K562 (cell line): ENCODE data around the gene SPTBN4. TPM values are rescaled to one million over a fixed set of nuclear protein-coding genes. Genes with fewer than 3 reads are reported as not detected.

Experiments used
- ATAC-seq: fragments of 200-7000 bp; cut with Tn5 transposase; 3 replicates; pipeline ENCODE4 v1.9.1; 2020; ENCODE audit warnings: moderate library complexity
- BruUV-seq: library from RNA; stranded (reverse); fragments of 400-500 nt; replicated peaks from 2 replicates; lab custom pipeline; 2021; lab: Mats Ljungman, UMichigan
- CTCF ChIA-PET: fragments of 300-600 bp; formaldehyde crosslinking; extraction: SDS; loops from one replicate; lab custom pipeline; 2021; ENCODE audit warnings: low intra/inter-chr PET ratio; lab: Yijun Ruan, JAX
- POLR2A ChIA-PET: fragments of 300-600, 350-650 bp; sonication (Branson Sonifier 250); formaldehyde crosslinking; extraction: SDS; loops from one replicate; lab custom pipeline; 2021; ENCODE audit warnings: antibody characterized with exemption, inconsistent platforms; lab: Yijun Ruan, JAX
- DNase-seq, 4 experiments: peaks; one replicate each; pipeline versions ENCODE4 v3.0.0 to v3.0.0-alpha.2; 2011 to 2018; ENCODE audit warnings: low spot score in 3 of 4, mixed read lengths in 3 of 4; ENCODE audit errors: extremely low read depth in 1 of 4
- FAIRE-seq: peaks from 2 replicates; lab custom pipeline; 2011; peaks lifted over from hg19 to GRCh38; lab: Jason Lieb, UNC
- H2AFZ ChIP-seq: 2 replicates; pipeline ENCODE4 v1.6.0; 2011; ENCODE audit warnings: low read depth, low read length, control low read depth, inconsistent platforms
- H3K27ac ChIP-seq: fragments of 200-600 bp; 3 replicates; pipeline ENCODE4 v1.8.0; 2011; ENCODE audit warnings: low read depth, mild to moderate bottlenecking, control low read depth, inconsistent platforms, low read length, moderate library complexity, mixed read lengths; ENCODE audit errors: extremely low read depth
- H3K27me3 ChIP-seq, 2 experiments: fragments of 300-600 bp in 1 of 2; 2 replicates in 1 of 2; 3 replicates in 1 of 2; pipeline versions ENCODE4 v1.6.0 to v1.8.0; 2011; ENCODE audit warnings: inconsistent platforms in 2 of 2, low read length in 2 of 2, mild to moderate bottlenecking in 1 of 2, mixed read lengths in 1 of 2, moderate library complexity in 1 of 2; ENCODE audit not compliant: control insufficient read depth in 2 of 2, insufficient read depth in 2 of 2
- H3K36me3 ChIP-seq: fragments of 300-600 bp; 3 replicates; pipeline ENCODE4 v1.8.0; 2011; ENCODE audit warnings: mild to moderate bottlenecking, low read length, inconsistent platforms; ENCODE audit not compliant: control insufficient read depth, insufficient read depth
- H3K4me1 ChIP-seq, 2 experiments: fragments of 200-600 bp in 1 of 2; replicated peaks in 1 of 2; 2 replicates in 1 of 2; 3 replicates in 1 of 2; pipeline versions ENCODE4 v1.5.1 to v1.8.0; 2011; ENCODE audit warnings: inconsistent platforms in 2 of 2, low read length in 2 of 2, mild to moderate bottlenecking in 1 of 2, mixed read lengths in 1 of 2, moderate library complexity in 1 of 2; ENCODE audit not compliant: control insufficient read depth in 2 of 2, insufficient read depth in 2 of 2
- H3K4me2 ChIP-seq: 2 replicates; pipeline ENCODE4 v1.6.1; 2011; ENCODE audit warnings: low read length, control low read depth, inconsistent platforms, mixed read lengths; ENCODE audit not compliant: insufficient read depth
- H3K4me3 ChIP-seq: fragments of 200-600 bp; sonication (generic), shearing (Covaris generic); 2 replicates; pipeline ENCODE4 v1.5.1; 2016; ENCODE audit warnings: control low read depth, inconsistent platforms
- H3K79me2 ChIP-seq: fragments of 200-600 bp; 3 replicates; pipeline ENCODE4 v1.8.0; 2011; ENCODE audit warnings: low read length, inconsistent platforms; ENCODE audit not compliant: control insufficient read depth, insufficient read depth
- H3K9ac ChIP-seq, 2 experiments: 2 replicates each; pipeline versions ENCODE4 v1.6.0 to v1.6.1; 2011; ENCODE audit warnings: low read depth in 2 of 2, low read length in 2 of 2, control low read depth in 1 of 2, inconsistent platforms in 1 of 2, mild to moderate bottlenecking in 1 of 2, mixed read lengths in 1 of 2; ENCODE audit not compliant: insufficient read depth in 1 of 2
- H3K9me1 ChIP-seq: one replicate; pipeline ENCODE4 v1.6.0; 2011; ENCODE audit warnings: inconsistent platforms, mild to moderate bottlenecking, low read length, moderate library complexity; ENCODE audit not compliant: control insufficient read depth, insufficient read depth
- H3K9me3 ChIP-seq: replicated peaks from 2 replicates; pipeline ENCODE4 v1.5.1; 2011; ENCODE audit warnings: low read depth, low read length, inconsistent platforms; ENCODE audit not compliant: control insufficient read depth, insufficient read depth
- H4K20me1 ChIP-seq: replicated peaks from 2 replicates; pipeline ENCODE4 v1.6.1; 2011; ENCODE audit warnings: low read length, inconsistent platforms, mixed read lengths; ENCODE audit not compliant: control insufficient read depth, insufficient read depth
- ATF1 ChIP-seq, 2 experiments: fragments of 450-650 bp in 1 of 2; IDR thresholded peaks; 2 replicates each; pipeline ENCODE4 v1.6.1; 2016; ENCODE audit warnings: missing compliant biosample characterization in 1 of 2, missing genetic modification characterization in 1 of 2
- C11orf30 ChIP-seq: fragments of 450-650 bp; IDR thresholded peaks from 2 replicates; pipeline ENCODE4 v1.6.1; 2016; ENCODE audit warnings: low read depth, mild to moderate bottlenecking
- CXXC5 ChIP-seq: fragments of 250-450 bp; sonication (Bioruptor Pico); IDR thresholded peaks from 2 replicates; pipeline ENCODE4 v1.8.0; 2022; ENCODE audit warnings: inconsistent platforms, mild to moderate bottlenecking, moderate library complexity
- DMBX1 ChIP-seq: fragments of 250-450 bp; sonication (Bioruptor Pico); IDR thresholded peaks from 2 replicates; pipeline ENCODE4 v1.8.0; 2022; ENCODE audit warnings: inconsistent platforms, mild to moderate bottlenecking, moderate library complexity, borderline replicate concordance
- DPF2 ChIP-seq: fragments of 450-650 bp; IDR thresholded peaks from 2 replicates; pipeline ENCODE4 v1.6.1; 2016
- ESRRA ChIP-seq: fragments of 450-650 bp; IDR thresholded peaks from 2 replicates; pipeline ENCODE4 v1.6.1; 2014; ENCODE audit warnings: low read depth, mild to moderate bottlenecking, moderate library complexity, borderline replicate concordance
- KAT8 ChIP-seq: fragments of 450-650 bp; IDR thresholded peaks from 2 replicates; pipeline ENCODE4 v1.6.1; 2016; ENCODE audit warnings: low read depth, mild to moderate bottlenecking
- LCOR ChIP-seq: sonication (generic); formaldehyde crosslinking; IDR thresholded peaks from 2 replicates; pipeline ENCODE4 v1.8.0; 2022; ENCODE audit warnings: mild to moderate bottlenecking, missing genetic modification reagents
- MED1 ChIP-seq: sonication (generic); formaldehyde crosslinking; IDR thresholded peaks from 2 replicates; pipeline ENCODE4 v1.8.1; 2023; ENCODE audit warnings: missing genetic modification reagents, borderline replicate concordance
- MYBL2 ChIP-seq, 2 experiments: fragments of 450-650 bp in 1 of 2; sonication (generic) in 1 of 2; formaldehyde crosslinking in 1 of 2; IDR thresholded peaks; 2 replicates each; pipeline versions ENCODE4 v1.6.1 to v1.8.1; 2017 to 2022; ENCODE audit warnings: borderline replicate concordance in 1 of 2, inconsistent platforms in 1 of 2, low read depth in 1 of 2, mild to moderate bottlenecking in 1 of 2, missing genetic modification reagents in 1 of 2, moderate library complexity in 1 of 2
- NCOA4 ChIP-seq: fragments of 450-650 bp; IDR thresholded peaks from 2 replicates; pipeline ENCODE4 v1.6.1; 2018; ENCODE audit warnings: mild to moderate bottlenecking; ENCODE audit not compliant: partially characterized antibody
- THRAP3 ChIP-seq: fragments of 450-650 bp; IDR thresholded peaks from 2 replicates; pipeline ENCODE4 v1.6.1; 2016; ENCODE audit warnings: mild to moderate bottlenecking, inconsistent platforms, borderline replicate concordance
- TRIM28 ChIP-seq: fragments of 450-650 bp; IDR thresholded peaks from 2 replicates; pipeline ENCODE4 v1.6.1; 2017
- WHSC1 ChIP-seq: IDR thresholded peaks from one replicate; pipeline ENCODE4 v1.6.1; 2012; ENCODE audit warnings: low read length, control low read depth, inconsistent platforms
- ZNF146 ChIP-seq: IDR thresholded peaks from one replicate; pipeline ENCODE4 v1.6.1; 2018; ENCODE audit warnings: missing compliant biosample characterization; ENCODE audit not compliant: unreplicated experiment
- ZNF197 ChIP-seq: fragments of 200-800 bp; sonication (Bioruptor generic); IDR thresholded peaks from 2 replicates; pipeline ENCODE4 v1.6.1; 2016; ENCODE audit warnings: low read depth, missing genetic modification characterization, missing compliant biosample characterization
- ZNF717 ChIP-seq: fragments of 250-450 bp; sonication (Bioruptor Pico); IDR thresholded peaks from 2 replicates; pipeline ENCODE4 v1.5.0; 2021
- ZSCAN32 ChIP-seq: fragments of 450-650 bp; formaldehyde crosslinking; IDR thresholded peaks from 2 replicates; pipeline ENCODE4 v1.4.0; 2020; ENCODE audit warnings: mild to moderate bottlenecking, moderate library complexity
- WGBS: fragments of 100-300 bp; shearing (Covaris generic); methylation state at CpG from one replicate; pipeline ENCODE4 v1.1.6; 2016; ENCODE audit warnings: low coverage, mixed read lengths; ENCODE audit not compliant: insufficient coverage; ENCODE audit errors: missing lambda C conversion rate; 5-methylcytosine and 5-hydroxymethylcytosine counted together
- in situ Hi-C: fragments of 300-500 bp; cut with MboI; formaldehyde crosslinking; loops from 4 replicates; pipeline ENCODE4 v1.15.0; 2018; ENCODE audit warnings: inconsistent platforms, mixed read lengths
- intact Hi-C: fragments of 100-400 bp; cut with micrococcal nuclease; formaldehyde crosslinking; loops from 2 replicates; pipeline ENCODE4 v1.14.2; 2022
- polyA plus RNA-seq, 8 experiments: library from polyadenylated mRNA; depleted of rRNA in 4 of 8; stranded (reverse) in 5 of 8; unstranded in 3 of 8; fragments of >200 nt; fragmentation: Nextera tagmentation in 2 of 8; fragmentation: Illumina TruSeq in 1 of 8; extraction: Ambion mirVana in 2 of 8; extraction: Trizol in 1 of 8; gene quantifications; 2 replicates each; pipeline versions ENCODE4 v1.2.1 to v1.2.3, GENCODE V29; 2011 to 2014; ENCODE audit warnings: inconsistent platforms in 1 of 8, missing spikeins in 1 of 8
- total RNA-seq, 7 experiments: library from RNA; depleted of rRNA in 6 of 7; stranded (reverse); fragments of >200 nt in 6 of 7; fragmentation: Illumina TruSeq in 2 of 7; extraction: Trizol in 2 of 7; gene quantifications; 2 replicates each; pipeline versions ENCODE4 v1.2.1 to v1.2.3, GENCODE V29; 2011 to 2021; ENCODE audit warnings: low replicate concordance in 1 of 7
- TF ChIP-seq, protein P1 (sequence below): fragments of 150-350 bp; conservative IDR thresholded peaks from 2 replicates; pipeline ENCODE4 v1.6.1; 2014; ENCODE audit warnings: low read length
- TF ChIP-seq, protein P2 (sequence below): fragments of 250-450 bp; sonication (Bioruptor Pico); IDR thresholded peaks from 2 replicates; pipeline ENCODE4 v1.4.0; 2020; ENCODE audit warnings: borderline replicate concordance

Gene SPTBN4
- total and polyA plus RNA-seq, 9 of the 15 experiments (the other 6 are each of a cell fraction or from before 2014, with no cell fraction given) = 0.01 to 1.5 (median 0.86) TPM

DNA sequence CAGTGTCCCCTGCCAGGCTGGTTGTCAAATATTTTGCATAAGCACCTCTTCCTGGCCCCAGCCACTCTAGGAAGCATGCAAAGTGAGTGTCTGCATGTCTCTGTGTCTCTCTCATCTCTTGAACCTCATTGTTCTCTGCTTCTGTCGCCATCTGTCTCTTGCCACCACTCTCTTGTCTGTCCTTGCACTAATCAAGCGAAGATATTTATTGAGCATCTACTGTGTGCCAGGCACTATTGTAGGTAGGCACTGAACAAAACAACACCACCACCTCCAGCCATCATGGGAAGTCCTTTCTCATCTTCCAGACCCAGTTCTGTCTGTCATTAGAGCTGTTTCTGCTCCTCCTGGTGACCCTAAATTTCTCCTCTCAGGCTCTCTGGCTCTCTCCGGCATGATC is 57.9 kb downstream of the SPTBN4 start:
- H3K36me3 ChIP-seq = no peaks in the 10 kb centered on the region
- H3K79me2 ChIP-seq = no peaks in the 10 kb centered on the region
- DNase-seq = no peak
- no peak overlapping the region for H3K4me3 ChIP-seq
- BruUV-seq = no TSS peak
- ChIA-PET CTCF (no interaction called here), POLR2A (interaction anchor here (0.5 to 1.7 kb wide), 6 partner anchors 9 to 253 kb away, joined by 3 to 9 read pairs (median 4); partner anchors contain the start of gene RAB4B)
- WGBS = 50% methylated on average over 3 of the region's 3 CpGs
- H4K20me1 ChIP-seq = no peaks in the 10 kb centered on the region
- no peaks in the 10 kb centered on the region for H3K9me3 ChIP-seq
- peaks cover 49 to 68% of the 10 kb centered on the region in 2 experiments for H3K4me1 ChIP-seq
- intact Hi-C loops = loop anchor here (2.0 to 5.0 kb wide), 2 partner anchors 82 to 220 kb away; partner anchors contain the start of gene SERTAD3
- ATAC-seq = no peak
- 0 out of 2 replicates have a peak overlapping the region, but pooled peaks have one; percentile 17 for H2AFZ ChIP-seq
- H3K4me2 ChIP-seq = peak overlapping the region; percentile 60
- peak; percentile 48 for FAIRE-seq
- in situ Hi-C loops = no loop called here
- H3K9me1 ChIP-seq = no peaks in the 10 kb centered on the region
- no peaks in the 10 kb centered on the region for H3K27me3 ChIP-seq
- peak overlapping the region; percentile 54; the same call in 2 of the 3 replicates for H3K27ac ChIP-seq
- H3K9ac ChIP-seq = no peak overlapping the region; a peak in 1 of 4 replicates
- TF ChIP-seq LCOR (CRISPR knock-in tag) (no peak), CXXC5 (CRISPR knock-in tag) (no peak), DMBX1 (CRISPR knock-in tag) (no peak), ZSCAN32 (CRISPR knock-in tag) (no peak), DPF2 (0 out of 2 replicates have a peak, but pooled peaks have one; percentile 14), TRIM28 (no peak), THRAP3 (no peak), WHSC1 (no peak), ATF1 (CRISPR knock-in tag; IDR thresholded peaks at IDR 0.05) (no peak), ATF1 (tag; IDR thresholded peaks at IDR 0.05) (peak; percentile 1; the same call in 1 of the 2 replicates), ZNF717 (CRISPR knock-in tag) (no peak), ESRRA (no peak), KAT8 (no peak), MED1 (CRISPR knock-in tag) (0 out of 2 replicates have a peak, but pooled peaks have one; percentile 32), ZNF197 (CRISPR knock-in tag) (no peak), MYBL2 (IDR thresholded peaks at IDR 0.05; ENCODE audit: low read depth) (no peak), MYBL2 (CRISPR knock-in tag; IDR thresholded peaks at IDR 0.05; ENCODE audit: borderline replicate concordance) (no peak), C11orf30 (peak; percentile 4; the same call in 1 of the 2 replicates), ZNF146 (no peak), NCOA4 (no peak)
- TF ChIP-seq, protein P1, sequence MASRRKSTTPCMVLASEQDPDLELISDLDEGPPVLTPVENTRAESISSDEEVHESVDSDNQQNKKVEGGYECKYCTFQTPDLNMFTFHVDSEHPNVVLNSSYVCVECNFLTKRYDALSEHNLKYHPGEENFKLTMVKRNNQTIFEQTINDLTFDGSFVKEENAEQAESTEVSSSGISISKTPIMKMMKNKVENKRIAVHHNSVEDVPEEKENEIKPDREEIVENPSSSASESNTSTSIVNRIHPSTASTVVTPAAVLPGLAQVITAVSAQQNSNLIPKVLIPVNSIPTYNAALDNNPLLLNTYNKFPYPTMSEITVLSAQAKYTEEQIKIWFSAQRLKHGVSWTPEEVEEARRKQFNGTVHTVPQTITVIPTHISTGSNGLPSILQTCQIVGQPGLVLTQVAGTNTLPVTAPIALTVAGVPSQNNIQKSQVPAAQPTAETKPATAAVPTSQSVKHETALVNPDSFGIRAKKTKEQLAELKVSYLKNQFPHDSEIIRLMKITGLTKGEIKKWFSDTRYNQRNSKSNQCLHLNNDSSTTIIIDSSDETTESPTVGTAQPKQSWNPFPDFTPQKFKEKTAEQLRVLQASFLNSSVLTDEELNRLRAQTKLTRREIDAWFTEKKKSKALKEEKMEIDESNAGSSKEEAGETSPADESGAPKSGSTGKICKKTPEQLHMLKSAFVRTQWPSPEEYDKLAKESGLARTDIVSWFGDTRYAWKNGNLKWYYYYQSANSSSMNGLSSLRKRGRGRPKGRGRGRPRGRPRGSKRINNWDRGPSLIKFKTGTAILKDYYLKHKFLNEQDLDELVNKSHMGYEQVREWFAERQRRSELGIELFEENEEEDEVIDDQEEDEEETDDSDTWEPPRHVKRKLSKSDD = no peak
- TF ChIP-seq, protein P2, sequence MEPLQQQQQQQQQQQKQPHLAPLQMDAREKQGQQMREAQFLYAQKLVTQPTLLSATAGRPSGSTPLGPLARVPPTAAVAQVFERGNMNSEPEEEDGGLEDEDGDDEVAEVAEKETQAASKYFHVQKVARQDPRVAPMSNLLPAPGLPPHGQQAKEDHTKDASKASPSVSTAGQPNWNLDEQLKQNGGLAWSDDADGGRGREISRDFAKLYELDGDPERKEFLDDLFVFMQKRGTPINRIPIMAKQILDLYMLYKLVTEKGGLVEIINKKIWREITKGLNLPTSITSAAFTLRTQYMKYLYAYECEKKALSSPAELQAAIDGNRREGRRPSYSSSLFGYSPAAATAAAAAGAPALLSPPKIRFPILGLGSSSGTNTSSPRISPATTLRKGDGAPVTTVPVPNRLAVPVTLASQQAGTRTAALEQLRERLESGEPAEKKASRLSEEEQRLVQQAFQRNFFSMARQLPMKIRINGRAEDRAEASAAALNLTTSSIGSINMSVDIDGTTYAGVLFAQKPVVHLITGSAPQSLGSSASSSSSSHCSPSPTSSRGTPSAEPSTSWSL = no peak
